NT2/D1 (cell line): ENCODE measurements around the gene ABCA2.

Source experiments
- DNase-seq: peaks from one replicate; pipeline ENCODE4 v3.0.0-alpha.2; 2011; ENCODE audit warnings: low read depth, low spot score
- H3K27me3 ChIP-seq: 2 replicates; pipeline ENCODE4 v1.6.0; 2011; ENCODE audit warnings: mild to moderate bottlenecking; ENCODE audit not compliant: insufficient read length, insufficient read depth
- H3K36me3 ChIP-seq: 2 replicates; pipeline ENCODE4 v1.6.1; 2011; ENCODE audit warnings: mild to moderate bottlenecking, low read length, mixed read lengths; ENCODE audit not compliant: insufficient read depth, insufficient read length
- H3K4me1 ChIP-seq: 2 replicates; pipeline ENCODE4 v1.5.1; 2011; ENCODE audit not compliant: insufficient read depth, insufficient read length
- H3K4me3 ChIP-seq: 2 replicates; pipeline ENCODE4 v1.5.1; 2011; ENCODE audit warnings: low read depth; ENCODE audit not compliant: insufficient read length
- H3K9ac ChIP-seq: 2 replicates; pipeline ENCODE4 v1.6.0; 2011; ENCODE audit warnings: low read depth; ENCODE audit not compliant: insufficient read length
- H3K9me3 ChIP-seq: 2 replicates; pipeline ENCODE4 v1.5.1; 2011; ENCODE audit warnings: mild to moderate bottlenecking, low read length; ENCODE audit not compliant: insufficient read depth
- SUZ12 ChIP-seq: IDR thresholded peaks from 2 replicates; pipeline ENCODE4 v1.6.1; 2011; ENCODE audit not compliant: insufficient read length, insufficient read depth; ENCODE audit errors: extremely low read depth
- YY1 ChIP-seq: IDR thresholded peaks from 2 replicates; pipeline ENCODE4 v1.6.1; 2011; ENCODE audit not compliant: insufficient read length, insufficient read depth
- ZNF274 ChIP-seq: IDR thresholded peaks from 2 replicates; pipeline ENCODE4 v1.6.1; 2011; ENCODE audit warnings: mild to moderate bottlenecking, low read depth, low read length

Gene ABCA2

GRCh38 chr9:137062384-137062783 is 34.3 kb upstream of the ABCA2 start:
- H3K9me3 ChIP-seq, result no peaks in the 10 kb centered on the region
- H3K36me3 ChIP-seq, result peaks cover 30% of the 10 kb centered on the region
- no peak overlapping the region for H3K9ac ChIP-seq
- no peak for DNase-seq
- H3K4me3 ChIP-seq, result no peak overlapping the region
- H3K27me3 ChIP-seq, result no peaks in the 10 kb centered on the region
- TF ChIP-seq SUZ12 (no peak), YY1 (no peak), ZNF274 (no peak)
- peaks cover 9% of the 10 kb centered on the region for H3K4me1 ChIP-seq

- Histone ChIP-seq H3K36me3 (peaks cover 5% of the 10 kb centered on the region), H3K4me3 (no peak overlapping the region), H3K9ac (no peak overlapping the region), H3K4me1 (peaks cover 22% of the 10 kb centered on the region), H3K9me3 (no peaks in the 10 kb centered on the region), H3K27me3 (peaks cover 20% of the 10 kb centered on the region)
- TF ChIP-seq YY1 (no peak), SUZ12 (no peak), ZNF274 (no peak)
- no peak for DNase-seq
Observed at GRCh38 chr9:137058521-137059234, 30.6 kb upstream of the ABCA2 start.

GRCh38 chr9:137057545-137057944 is 29.5 kb upstream of the ABCA2 start:
- TF ChIP-seq YY1, result no peak
- no peak overlapping the region for H3K9ac ChIP-seq
- H3K4me1 ChIP-seq, result peaks cover 19% of the 10 kb centered on the region
- DNase-seq, result no peak
- H3K36me3 ChIP-seq, result no peaks in the 10 kb centered on the region
- no peak overlapping the region for H3K4me3 ChIP-seq
- peaks cover 31% of the 10 kb centered on the region for H3K27me3 ChIP-seq
- no peaks in the 10 kb centered on the region for H3K9me3 ChIP-seq

- Histone ChIP-seq H3K4me1 (peaks cover 19% of the 10 kb centered on the region), H3K36me3 (no peaks in the 10 kb centered on the region), H3K9me3 (no peaks in the 10 kb centered on the region), H3K4me3 (no peak overlapping the region), H3K9ac (peak overlapping the region; percentile 24), H3K27me3 (peaks cover 38% of the 10 kb centered on the region)
- no peak for DNase-seq
- TF ChIP-seq YY1 (no peak), SUZ12 (no peak)
Observed at GRCh38 chr9:137056739-137057415, 28.8 kb upstream of the ABCA2 start.

- Histone ChIP-seq H3K9me3 (no peaks in the 10 kb centered on the region), H3K27me3 (peaks cover 50% of the 10 kb centered on the region), H3K4me3 (no peak overlapping the region), H3K36me3 (no peaks in the 10 kb centered on the region), H3K4me1 (peaks cover 19% of the 10 kb centered on the region), H3K9ac (peak overlapping the region; percentile 23)
- no peak for DNase-seq
- no peak for TF ChIP-seq YY1
- no peak for TF ChIP-seq ZNF274
- no peak for TF ChIP-seq SUZ12
Observed at GRCh38 chr9:137055385-137056364, 27.6 kb upstream of the ABCA2 start.

- DNase-seq, result no peak
- H3K36me3 ChIP-seq, result no peaks in the 10 kb centered on the region
- no peaks in the 10 kb centered on the region for H3K9me3 ChIP-seq
- peaks cover 57% of the 10 kb centered on the region for H3K27me3 ChIP-seq
- no peak for TF ChIP-seq YY1
- no peak for TF ChIP-seq SUZ12
- TF ChIP-seq ZNF274, result no peak
- no peak overlapping the region for H3K4me3 ChIP-seq
- H3K4me1 ChIP-seq, result peaks cover 23% of the 10 kb centered on the region
- H3K9ac ChIP-seq, result peak overlapping the region; percentile 76
Observed at GRCh38 chr9:137054932-137055384, 26.9 kb upstream of the ABCA2 start.
